Prostate gland (tissue), 2 donors: Measurements from ENCODE around the gene WWC2. TPM values are rescaled to one million over a fixed set of nuclear protein-coding genes. Genes with fewer than 3 reads are reported as not detected.

ENCODE experiments used
- DNase-seq: peaks from one replicate; pipeline ENCODE4 v3.0.0-alpha.2; 2019; ENCODE audit warnings: low spot score
- H3K27ac ChIP-seq, 2 donors: fragments of 200-600 bp; sonication (generic); 2 replicates each; pipeline ENCODE4 v1.5.1; 2017 to 2019
- H3K27me3 ChIP-seq: fragments of 200-600 bp; sonication (generic); replicated peaks from 2 replicates; pipeline ENCODE4 v1.5.1; 2019; ENCODE audit not compliant: insufficient read depth
- H3K36me3 ChIP-seq, 2 donors: fragments of 200-600 bp; sonication (generic); 1 replicate in 1 of 2; 2 replicates in 1 of 2; pipeline versions ENCODE4 v1.5.1 to v1.8.1; 2017 to 2019
- H3K4me1 ChIP-seq: fragments of 200-600 bp; sonication (generic); replicated peaks from 2 replicates; pipeline ENCODE4 v1.5.1; 2019
- H3K4me3 ChIP-seq, 2 donors: fragments of 200-600 bp; sonication (generic); 2 replicates each; pipeline ENCODE4 v1.5.1; 2017 to 2019
- H3K9me3 ChIP-seq: fragments of 200-600 bp; sonication (generic); 2 replicates; pipeline ENCODE4 v1.5.1; 2017
- POLR2A ChIP-seq: fragments of 450-650 bp; IDR thresholded peaks from one replicate; pipeline ENCODE4 v1.6.1; 2016; ENCODE audit warnings: antibody characterized with exemption, mild to moderate bottlenecking
- WGBS: methylation state at CpG from one replicate; pipeline ENCODE4 v1.1.5; 2018; 5-methylcytosine and 5-hydroxymethylcytosine counted together
- intact Hi-C: fragments of 100-400 bp; cut with DNase I; formaldehyde crosslinking; loops from one replicate; pipeline ENCODE4 v1.14.2; 2022
- total RNA-seq, 2 donors: library from RNA; depleted of rRNA; stranded (reverse); fragments of >200 nt; gene quantifications; one replicate each; pipeline ENCODE4 v1.1.0, GENCODE V29; 2016
- TF ChIP-seq, protein P1 (sequence below), 4 experiments: fragments of 200-600 bp in 2 of 4; fragments of 450-650 bp in 2 of 4; sonication (generic) in 2 of 4; IDR thresholded peaks; 1 replicate in 3 of 4; 2 replicates in 1 of 4; pipeline ENCODE4 v1.5.1; 2016 to 2019; ENCODE audit warnings: antibody characterized with exemption in 4 of 4, mild to moderate bottlenecking in 2 of 4, moderate library complexity in 2 of 4

Gene WWC2
- total RNA-seq, 2 donors from 2014 or later, result 17.6 to 44.1 TPM

DNA sequence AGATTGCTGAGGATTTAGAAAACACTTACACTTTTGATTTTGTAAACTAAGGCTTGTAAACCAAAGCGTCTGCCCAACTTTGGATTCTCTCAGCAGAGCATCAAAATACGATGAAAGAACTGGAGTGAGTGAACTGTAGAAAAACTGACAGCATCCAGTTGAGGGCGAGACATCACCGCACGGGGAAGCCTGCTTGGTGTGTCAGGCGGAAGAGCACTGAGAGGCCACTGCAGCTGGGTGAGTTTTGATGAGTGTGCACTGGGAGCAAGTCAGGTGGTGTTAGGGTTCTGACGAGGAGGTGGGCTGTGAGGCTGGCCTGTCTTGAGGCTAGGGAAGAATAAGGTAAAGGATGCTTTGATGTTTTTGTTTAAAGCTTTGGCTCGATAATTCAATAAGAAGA is 270.0 kb downstream of the WWC2 start:
- Histone ChIP-seq H3K27ac (no peak overlapping the region), H3K36me3 (no peaks in the 10 kb centered on the region), H3K27me3 (no peaks in the 10 kb centered on the region), H3K4me1 (no peaks in the 10 kb centered on the region), H3K9me3 (no peaks in the 10 kb centered on the region), H3K4me3 (no peak overlapping the region)
- intact Hi-C loops, result no loop called here
- DNase-seq, result no peak
- TF ChIP-seq POLR2A, result no peak
- TF ChIP-seq, protein P1, sequence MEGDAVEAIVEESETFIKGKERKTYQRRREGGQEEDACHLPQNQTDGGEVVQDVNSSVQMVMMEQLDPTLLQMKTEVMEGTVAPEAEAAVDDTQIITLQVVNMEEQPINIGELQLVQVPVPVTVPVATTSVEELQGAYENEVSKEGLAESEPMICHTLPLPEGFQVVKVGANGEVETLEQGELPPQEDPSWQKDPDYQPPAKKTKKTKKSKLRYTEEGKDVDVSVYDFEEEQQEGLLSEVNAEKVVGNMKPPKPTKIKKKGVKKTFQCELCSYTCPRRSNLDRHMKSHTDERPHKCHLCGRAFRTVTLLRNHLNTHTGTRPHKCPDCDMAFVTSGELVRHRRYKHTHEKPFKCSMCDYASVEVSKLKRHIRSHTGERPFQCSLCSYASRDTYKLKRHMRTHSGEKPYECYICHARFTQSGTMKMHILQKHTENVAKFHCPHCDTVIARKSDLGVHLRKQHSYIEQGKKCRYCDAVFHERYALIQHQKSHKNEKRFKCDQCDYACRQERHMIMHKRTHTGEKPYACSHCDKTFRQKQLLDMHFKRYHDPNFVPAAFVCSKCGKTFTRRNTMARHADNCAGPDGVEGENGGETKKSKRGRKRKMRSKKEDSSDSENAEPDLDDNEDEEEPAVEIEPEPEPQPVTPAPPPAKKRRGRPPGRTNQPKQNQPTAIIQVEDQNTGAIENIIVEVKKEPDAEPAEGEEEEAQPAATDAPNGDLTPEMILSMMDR (IDR thresholded peaks at IDR 0.05), result no peak
- 79% methylated on average over 8 of the region's 8 CpGs for WGBS

Other genes starting within 250 kb of the WWC2 start
- 10 to 100 TPM; 62.3 to 69.5 TPM for gene DCTD, start 181.9 kb upstream of the WWC2 start, total RNA-seq
- gene CLDN22, start 221.0 kb downstream of the WWC2 start, total RNA-seq, result not detected
- gene CLDN24, start 223.2 kb downstream of the WWC2 start, total RNA-seq, result not detected